GM18511 (cell line): Measurements from ENCODE around the gene ZBTB34.

ENCODE experiments used
- ATAC-seq: cut with Tn5 transposase; IDR thresholded peaks from one replicate; pipeline ENCODE4 v1.9.1; 2021; ENCODE audit warnings: mild to moderate bottlenecking, moderate library complexity; ENCODE audit not compliant: unreplicated experiment

ZBTB34 gene

DNA sequence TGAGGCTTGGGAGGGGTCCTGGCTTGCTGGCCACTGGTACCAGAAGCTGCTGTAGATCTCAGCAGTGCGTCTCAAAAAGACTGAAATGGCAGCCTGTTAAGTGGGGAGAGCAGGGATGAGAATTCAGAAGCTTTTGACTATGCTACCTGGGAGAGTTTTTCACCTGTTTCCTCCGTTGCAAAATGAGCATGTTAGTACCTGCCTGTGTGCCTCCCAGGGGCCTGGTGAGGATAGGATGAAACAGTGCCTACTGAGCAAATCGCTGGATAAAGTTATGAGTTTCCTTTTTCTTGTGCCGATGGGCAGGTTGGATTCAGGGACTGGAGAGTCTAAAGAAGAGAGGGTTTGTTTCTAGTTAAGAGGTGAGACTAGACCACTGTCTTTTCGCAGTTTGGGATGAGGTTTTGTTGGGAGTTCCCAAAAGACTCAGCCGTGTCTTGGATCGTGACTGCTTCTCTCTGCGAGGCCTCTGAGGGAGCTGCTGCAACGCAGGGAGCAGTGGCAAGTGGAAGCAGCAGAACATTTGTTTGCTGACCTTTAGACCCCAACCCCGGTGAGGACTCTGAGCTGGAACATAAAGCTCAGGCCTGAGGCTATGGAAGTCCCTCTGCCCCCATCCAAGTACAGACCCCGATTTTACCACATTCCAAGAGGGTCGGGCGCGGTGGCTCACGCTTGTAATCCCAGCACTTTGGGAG lies 55.6 kb downstream of the ZBTB34 start:
- no peak for ATAC-seq

DNA sequence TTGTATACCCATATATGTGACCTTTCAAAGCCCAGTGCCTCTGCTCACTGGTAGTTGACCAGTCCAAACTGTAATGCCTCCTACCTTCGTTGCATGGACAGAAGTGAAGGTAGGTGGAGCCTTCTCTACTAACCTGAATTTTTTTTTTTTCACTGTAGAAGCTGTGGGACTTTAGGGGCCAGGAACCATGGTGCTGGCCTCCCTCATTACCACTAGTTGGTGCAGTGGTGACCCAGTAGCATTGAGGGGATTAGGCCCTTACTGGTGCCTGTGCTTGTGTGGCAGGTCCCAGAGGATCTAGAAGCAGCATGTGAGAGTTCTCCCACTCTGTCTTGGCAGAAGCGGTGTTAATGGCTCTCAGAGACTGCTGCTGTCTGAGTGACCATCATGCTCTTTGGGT lies 56.5 kb downstream of the ZBTB34 start:
- no peak for ATAC-seq

DNA sequence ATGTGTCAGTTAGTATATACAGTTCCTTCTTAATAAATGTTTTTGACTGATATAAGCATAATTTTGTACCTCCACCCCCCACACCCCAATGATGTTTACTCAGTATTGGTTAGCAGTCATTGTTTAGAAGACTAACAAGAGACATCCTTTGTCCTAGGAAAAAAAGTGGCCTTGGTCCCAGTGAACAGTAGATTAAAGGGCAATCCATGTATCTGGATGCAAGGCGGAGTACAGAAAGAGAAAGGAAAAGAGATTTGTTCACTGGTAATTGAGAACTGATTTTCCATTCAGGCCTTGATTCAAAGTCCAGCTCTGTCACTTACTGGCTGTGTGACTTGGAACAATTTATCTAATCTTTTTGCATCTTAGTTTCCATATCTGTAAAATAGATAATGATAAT lies 58.8 kb downstream of the ZBTB34 start:
- ATAC-seq: no peak

DNA sequence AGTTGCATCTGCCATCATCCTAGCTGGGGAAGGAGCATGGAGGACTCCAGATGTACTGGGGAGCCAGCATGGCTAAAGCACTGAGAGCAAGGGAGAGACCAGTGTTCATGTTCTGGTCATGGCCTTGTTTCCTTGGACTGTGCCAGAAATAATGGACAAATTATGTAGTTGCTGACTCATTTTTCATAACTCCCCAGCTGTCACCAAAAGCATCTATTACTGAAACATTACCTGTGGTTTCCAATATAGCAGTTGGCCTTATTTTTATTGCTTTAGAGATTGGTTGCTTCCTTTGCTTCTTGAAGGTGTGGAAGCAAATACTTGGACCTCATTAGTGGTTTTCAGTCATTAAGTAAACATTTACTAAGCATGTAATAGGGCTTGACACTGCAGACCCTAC lies 65.4 kb downstream of the ZBTB34 start:
- ATAC-seq: no peak

DNA sequence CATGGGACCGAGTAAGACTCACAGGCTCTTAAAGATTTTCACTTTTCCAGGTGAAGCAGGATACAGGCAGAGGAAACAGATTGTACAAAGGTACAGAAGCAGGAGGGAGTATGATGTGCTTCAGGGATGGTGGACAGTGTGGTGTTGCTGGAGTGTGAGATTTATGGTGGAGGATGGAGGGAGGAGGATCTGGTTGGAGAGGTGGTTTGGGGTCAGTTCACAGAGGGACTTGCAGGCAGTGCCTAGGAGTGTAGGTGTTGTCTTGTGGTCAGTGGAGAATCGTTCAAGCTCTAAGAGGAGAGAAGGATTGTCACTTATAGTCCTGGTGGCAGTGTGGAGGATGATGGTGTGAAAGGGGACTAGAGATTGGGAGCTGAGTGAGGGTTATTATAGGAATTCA lies 65.9 kb downstream of the ZBTB34 start:
- ATAC-seq: no peak

DNA sequence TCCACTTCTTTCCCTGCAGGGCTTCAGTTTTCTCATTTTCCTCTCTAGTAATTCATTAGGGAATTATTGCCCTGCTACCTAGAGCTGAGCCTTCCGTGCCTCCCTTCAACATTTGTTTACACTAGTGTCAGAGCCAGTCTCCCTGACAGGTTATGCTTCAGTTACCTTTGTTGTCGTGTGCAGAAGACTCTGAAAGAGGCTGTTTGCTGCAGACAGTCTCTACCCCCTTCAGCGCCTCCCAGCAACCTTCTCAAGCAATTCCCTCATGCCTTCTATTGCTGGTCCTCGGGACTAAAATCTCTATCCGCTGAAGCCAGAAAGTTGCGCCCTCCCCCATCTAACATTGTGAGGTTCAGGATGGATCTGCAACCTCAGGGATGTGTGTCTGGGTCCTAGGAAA lies 67.0 kb downstream of the ZBTB34 start:
- no peak for ATAC-seq

DNA sequence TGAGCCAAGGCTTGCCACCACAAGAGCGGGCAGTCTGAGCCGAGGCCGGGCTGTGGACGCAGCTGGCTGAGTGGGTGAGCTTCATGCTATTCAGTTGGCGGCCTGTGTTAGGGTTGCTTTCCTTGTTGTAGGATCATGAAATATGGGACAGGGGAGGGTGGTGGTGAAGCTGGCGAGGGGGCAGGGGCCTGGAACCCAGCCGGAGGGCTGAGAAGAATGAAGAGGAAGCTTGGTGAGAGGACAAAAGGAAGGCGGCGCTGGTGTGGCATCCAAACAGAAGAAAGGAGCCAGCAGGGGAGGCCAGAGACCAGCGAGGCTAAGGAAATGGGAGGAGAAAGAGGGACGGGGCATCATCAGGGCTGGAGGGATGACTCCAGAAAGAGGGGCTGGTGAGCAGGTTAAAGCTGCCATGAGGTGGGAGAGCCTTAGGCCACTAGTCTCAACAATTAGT lies 72.5 kb downstream of the ZBTB34 start:
- no peak for ATAC-seq

DNA sequence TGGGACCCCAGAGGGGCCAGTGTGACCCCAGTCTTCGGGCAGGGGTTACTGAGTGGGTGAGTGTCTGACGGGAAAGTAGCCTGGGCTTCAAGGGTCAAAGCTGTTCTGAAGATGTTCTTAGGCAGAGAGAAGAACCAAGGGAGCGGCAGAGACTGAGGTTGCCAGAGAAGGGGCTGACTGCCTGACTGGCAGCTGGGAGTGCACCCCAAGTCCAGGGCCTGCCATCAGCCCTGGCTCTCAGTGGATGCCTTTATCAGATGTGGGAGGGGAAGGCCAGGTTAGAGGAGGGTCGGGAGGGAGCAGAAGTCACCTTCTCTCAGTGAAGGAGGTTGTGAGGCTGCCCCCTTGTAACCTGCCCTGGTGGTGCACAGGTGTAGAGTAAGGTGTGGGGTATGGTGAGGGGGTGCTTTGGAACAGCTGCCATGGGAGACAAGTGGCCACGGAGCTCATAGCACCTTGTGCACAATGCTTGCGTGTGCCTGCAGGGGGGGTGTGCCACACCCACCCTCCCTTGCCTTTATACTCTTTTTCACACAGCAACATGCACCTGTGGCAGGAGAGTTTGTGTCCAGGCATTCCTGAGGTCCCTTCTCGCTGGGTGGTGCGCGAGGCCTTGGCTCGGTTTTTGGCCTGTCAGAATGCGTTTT lies 73.0 kb downstream of the ZBTB34 start:
- no peak for ATAC-seq

DNA sequence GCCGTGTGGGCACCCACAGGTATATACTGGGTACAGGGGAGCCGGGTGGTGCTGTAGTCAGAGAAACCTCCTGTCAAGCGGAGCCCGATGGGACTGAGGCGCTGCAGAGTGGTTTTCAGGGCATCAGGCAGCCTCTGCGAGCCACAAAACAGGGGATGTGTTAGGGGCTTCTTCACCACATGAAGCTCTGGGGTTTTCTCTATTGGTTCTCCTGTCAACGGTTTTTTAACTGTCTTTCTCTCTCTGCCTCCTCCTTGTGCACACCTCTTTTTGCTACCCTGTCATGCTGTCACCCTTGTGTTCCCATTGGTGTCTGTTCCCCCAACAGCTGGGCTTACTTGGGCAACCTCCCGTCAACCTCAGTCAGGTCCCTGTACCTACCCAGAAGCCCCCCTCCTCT lies 74.0 kb downstream of the ZBTB34 start:
- ATAC-seq: no peak
